ENCODE results near the gene ARHGAP18. TPM values are rescaled to one million over a fixed set of nuclear protein-coding genes. Genes with fewer than 3 reads are reported as not detected.
A peak's percentile ranks its signal among the peaks of the same experiment; 100 is the strongest.

The ARHGAP18 gene
- total and polyA plus RNA-seq, 10 of the 15 experiments (the other 5 are each of a cell fraction or from before 2014, with no cell fraction given): 18.2 to 52.2 (median 31.7) TPM

DNA sequence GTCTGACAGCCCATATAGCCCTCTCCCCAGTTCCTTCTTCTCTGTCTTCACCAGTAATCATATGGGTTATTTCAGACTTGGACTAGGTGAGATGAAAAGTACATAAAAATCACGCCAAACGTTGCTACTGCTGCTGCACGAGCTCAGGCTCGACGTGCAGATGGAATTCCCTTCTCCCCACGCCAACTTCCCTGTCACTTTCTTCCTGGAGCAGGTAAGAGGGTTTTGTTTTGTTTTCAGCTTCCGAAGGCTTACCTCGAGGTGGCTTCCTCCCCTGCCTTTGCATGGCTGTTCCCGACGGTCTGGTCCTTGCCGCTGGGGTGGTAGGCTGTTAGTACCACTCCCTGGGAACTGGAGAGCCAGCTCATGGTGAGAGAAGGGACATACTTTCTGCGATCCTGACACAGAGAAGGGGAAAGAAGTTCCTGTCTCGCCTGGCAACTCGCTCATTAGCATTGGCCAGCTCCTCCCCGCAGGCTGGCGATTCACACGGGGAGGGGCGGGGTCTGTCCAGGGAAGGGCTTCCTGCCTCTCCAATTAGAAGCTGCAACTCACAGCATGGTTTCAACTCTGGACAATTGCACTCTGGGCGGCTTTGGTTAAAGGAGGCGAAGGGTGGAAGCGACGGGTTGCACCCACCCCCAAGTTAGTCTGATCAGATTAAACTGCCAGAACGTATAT is at the start of gene ARHGAP18 (continued):
- TF ChIP-seq, protein P1, sequence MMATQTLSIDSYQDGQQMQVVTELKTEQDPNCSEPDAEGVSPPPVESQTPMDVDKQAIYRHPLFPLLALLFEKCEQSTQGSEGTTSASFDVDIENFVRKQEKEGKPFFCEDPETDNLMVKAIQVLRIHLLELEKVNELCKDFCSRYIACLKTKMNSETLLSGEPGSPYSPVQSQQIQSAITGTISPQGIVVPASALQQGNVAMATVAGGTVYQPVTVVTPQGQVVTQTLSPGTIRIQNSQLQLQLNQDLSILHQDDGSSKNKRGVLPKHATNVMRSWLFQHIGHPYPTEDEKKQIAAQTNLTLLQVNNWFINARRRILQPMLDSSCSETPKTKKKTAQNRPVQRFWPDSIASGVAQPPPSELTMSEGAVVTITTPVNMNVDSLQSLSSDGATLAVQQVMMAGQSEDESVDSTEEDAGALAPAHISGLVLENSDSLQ (IDR thresholded peaks at IDR 0.05): no peak
- TF ChIP-seq, protein P2, sequence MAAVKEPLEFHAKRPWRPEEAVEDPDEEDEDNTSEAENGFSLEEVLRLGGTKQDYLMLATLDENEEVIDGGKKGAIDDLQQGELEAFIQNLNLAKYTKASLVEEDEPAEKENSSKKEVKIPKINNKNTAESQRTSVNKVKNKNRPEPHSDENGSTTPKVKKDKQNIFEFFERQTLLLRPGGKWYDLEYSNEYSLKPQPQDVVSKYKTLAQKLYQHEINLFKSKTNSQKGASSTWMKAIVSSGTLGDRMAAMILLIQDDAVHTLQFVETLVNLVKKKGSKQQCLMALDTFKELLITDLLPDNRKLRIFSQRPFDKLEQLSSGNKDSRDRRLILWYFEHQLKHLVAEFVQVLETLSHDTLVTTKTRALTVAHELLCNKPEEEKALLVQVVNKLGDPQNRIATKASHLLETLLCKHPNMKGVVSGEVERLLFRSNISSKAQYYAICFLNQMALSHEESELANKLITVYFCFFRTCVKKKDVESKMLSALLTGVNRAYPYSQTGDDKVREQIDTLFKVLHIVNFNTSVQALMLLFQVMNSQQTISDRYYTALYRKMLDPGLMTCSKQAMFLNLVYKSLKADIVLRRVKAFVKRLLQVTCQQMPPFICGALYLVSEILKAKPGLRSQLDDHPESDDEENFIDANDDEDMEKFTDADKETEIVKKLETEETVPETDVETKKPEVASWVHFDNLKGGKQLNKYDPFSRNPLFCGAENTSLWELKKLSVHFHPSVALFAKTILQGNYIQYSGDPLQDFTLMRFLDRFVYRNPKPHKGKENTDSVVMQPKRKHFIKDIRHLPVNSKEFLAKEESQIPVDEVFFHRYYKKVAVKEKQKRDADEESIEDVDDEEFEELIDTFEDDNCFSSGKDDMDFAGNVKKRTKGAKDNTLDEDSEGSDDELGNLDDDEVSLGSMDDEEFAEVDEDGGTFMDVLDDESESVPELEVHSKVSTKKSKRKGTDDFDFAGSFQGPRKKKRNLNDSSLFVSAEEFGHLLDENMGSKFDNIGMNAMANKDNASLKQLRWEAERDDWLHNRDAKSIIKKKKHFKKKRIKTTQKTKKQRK (IDR thresholded peaks at IDR 0.05; ENCODE audit: low read depth, low read length): no peak
- TF ChIP-seq ESRRA (IDR thresholded peaks at IDR 0.05; ENCODE audit: low read length): no peak
- TF ChIP-seq CEBPB (IDR thresholded peaks at IDR 0.05; ENCODE audit: borderline replicate concordance in 1 of 2, low read depth in 2 of 2, low read length in 2 of 2): no peak
- no peak for TF ChIP-seq NRF1 (conservative IDR thresholded peaks at IDR 0.05; ENCODE audit: low read depth, low read length)
- no peak for TF ChIP-seq KDM1A (IDR thresholded peaks at IDR 0.05; ENCODE audit: borderline replicate concordance)
- TF ChIP-seq YY1 (IDR thresholded peaks at IDR 0.05; ENCODE audit: low read depth, low read length): no peak
- TF ChIP-seq TAF1 (IDR thresholded peaks at IDR 0.05; ENCODE audit: borderline replicate concordance, low read depth, low read length): peak; percentile 38; the same call in 1 of the 2 replicates
- TF ChIP-seq, protein P3, sequence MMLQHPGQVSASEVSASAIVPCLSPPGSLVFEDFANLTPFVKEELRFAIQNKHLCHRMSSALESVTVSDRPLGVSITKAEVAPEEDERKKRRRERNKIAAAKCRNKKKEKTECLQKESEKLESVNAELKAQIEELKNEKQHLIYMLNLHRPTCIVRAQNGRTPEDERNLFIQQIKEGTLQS (IDR thresholded peaks at IDR 0.05; ENCODE audit: borderline replicate concordance, extremely low read depth, low read depth, low read length): no peak
- TF ChIP-seq RB1 (IDR thresholded peaks at IDR 0.05; ENCODE audit: borderline replicate concordance): no peak
- TF ChIP-seq LARP7 (IDR thresholded peaks at IDR 0.05): 0 out of 2 replicates have a peak, but pooled peaks have one; percentile 51
- 0 out of 2 replicates have a peak, but pooled peaks have one; percentile 1 for TF ChIP-seq SMC3 (IDR thresholded peaks at IDR 0.05; ENCODE audit: borderline replicate concordance, low read length)
- TF ChIP-seq, protein P4, sequence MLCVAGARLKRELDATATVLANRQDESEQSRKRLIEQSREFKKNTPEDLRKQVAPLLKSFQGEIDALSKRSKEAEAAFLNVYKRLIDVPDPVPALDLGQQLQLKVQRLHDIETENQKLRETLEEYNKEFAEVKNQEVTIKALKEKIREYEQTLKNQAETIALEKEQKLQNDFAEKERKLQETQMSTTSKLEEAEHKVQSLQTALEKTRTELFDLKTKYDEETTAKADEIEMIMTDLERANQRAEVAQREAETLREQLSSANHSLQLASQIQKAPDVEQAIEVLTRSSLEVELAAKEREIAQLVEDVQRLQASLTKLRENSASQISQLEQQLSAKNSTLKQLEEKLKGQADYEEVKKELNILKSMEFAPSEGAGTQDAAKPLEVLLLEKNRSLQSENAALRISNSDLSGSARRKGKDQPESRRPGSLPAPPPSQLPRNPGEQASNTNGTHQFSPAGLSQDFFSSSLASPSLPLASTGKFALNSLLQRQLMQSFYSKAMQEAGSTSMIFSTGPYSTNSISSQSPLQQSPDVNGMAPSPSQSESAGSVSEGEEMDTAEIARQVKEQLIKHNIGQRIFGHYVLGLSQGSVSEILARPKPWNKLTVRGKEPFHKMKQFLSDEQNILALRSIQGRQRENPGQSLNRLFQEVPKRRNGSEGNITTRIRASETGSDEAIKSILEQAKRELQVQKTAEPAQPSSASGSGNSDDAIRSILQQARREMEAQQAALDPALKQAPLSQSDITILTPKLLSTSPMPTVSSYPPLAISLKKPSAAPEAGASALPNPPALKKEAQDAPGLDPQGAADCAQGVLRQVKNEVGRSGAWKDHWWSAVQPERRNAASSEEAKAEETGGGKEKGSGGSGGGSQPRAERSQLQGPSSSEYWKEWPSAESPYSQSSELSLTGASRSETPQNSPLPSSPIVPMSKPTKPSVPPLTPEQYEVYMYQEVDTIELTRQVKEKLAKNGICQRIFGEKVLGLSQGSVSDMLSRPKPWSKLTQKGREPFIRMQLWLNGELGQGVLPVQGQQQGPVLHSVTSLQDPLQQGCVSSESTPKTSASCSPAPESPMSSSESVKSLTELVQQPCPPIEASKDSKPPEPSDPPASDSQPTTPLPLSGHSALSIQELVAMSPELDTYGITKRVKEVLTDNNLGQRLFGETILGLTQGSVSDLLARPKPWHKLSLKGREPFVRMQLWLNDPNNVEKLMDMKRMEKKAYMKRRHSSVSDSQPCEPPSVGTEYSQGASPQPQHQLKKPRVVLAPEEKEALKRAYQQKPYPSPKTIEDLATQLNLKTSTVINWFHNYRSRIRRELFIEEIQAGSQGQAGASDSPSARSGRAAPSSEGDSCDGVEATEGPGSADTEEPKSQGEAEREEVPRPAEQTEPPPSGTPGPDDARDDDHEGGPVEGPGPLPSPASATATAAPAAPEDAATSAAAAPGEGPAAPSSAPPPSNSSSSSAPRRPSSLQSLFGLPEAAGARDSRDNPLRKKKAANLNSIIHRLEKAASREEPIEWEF (IDR thresholded peaks at IDR 0.05; ENCODE audit: insufficient replicate concordance, low read depth, low read length): no peak
- TF ChIP-seq, protein P5, sequence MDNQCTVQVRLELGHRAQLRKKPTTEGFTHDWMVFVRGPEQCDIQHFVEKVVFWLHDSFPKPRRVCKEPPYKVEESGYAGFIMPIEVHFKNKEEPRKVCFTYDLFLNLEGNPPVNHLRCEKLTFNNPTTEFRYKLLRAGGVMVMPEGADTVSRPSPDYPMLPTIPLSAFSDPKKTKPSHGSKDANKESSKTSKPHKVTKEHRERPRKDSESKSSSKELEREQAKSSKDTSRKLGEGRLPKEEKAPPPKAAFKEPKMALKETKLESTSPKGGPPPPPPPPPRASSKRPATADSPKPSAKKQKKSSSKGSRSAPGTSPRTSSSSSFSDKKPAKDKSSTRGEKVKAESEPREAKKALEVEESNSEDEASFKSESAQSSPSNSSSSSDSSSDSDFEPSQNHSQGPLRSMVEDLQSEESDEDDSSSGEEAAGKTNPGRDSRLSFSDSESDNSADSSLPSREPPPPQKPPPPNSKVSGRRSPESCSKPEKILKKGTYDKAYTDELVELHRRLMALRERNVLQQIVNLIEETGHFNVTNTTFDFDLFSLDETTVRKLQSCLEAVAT (IDR thresholded peaks at IDR 0.05): no peak
- no peak for TF ChIP-seq NFIC (IDR thresholded peaks at IDR 0.05; ENCODE audit: low read depth, low read length)

All from GM12878 (cell line).